ENCODE data around the gene DEFB108B.
"Not testable (repeated sequence)": the region's sequence is repeated elsewhere in the genome, so short reads cannot be mapped to it uniquely, and the experiment has no call there.

DNA sequence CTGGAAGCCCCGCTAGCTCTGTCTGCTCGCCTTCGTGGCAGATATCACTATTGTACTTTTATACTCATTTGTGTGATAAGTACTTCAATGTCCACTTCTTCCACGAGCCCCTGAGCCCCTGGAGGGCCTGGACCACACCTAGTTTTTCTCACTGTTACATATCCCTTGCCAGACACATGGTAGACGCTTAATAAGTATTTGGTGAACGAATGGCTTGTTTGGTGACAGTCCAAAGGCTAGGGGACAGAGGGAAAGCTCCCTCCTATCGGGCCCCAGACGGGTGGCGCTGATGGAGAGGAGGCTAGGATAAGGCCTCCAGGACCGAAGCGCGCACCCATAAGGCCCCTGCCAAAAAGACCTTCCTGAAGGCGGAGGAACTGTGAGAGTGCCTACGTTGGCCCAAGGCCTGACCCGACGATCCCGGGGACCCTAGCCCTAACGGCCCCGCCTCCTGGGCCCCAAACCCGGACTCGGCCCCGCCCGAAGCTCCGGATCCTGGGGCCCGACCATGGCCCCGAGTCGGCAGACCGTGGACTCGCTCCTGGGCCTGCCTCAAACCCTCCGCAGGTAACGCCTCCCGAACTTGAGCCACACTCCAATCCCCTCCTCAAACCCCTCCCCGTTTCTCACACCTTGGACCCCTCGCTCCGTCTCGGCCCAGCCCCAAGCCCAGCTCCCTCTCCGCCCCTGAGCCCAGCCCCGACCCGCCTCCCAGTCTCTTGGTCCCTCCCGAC is 46.7 kb upstream of the DEFB108B start:
- TF ChIP-seq, protein P1, sequence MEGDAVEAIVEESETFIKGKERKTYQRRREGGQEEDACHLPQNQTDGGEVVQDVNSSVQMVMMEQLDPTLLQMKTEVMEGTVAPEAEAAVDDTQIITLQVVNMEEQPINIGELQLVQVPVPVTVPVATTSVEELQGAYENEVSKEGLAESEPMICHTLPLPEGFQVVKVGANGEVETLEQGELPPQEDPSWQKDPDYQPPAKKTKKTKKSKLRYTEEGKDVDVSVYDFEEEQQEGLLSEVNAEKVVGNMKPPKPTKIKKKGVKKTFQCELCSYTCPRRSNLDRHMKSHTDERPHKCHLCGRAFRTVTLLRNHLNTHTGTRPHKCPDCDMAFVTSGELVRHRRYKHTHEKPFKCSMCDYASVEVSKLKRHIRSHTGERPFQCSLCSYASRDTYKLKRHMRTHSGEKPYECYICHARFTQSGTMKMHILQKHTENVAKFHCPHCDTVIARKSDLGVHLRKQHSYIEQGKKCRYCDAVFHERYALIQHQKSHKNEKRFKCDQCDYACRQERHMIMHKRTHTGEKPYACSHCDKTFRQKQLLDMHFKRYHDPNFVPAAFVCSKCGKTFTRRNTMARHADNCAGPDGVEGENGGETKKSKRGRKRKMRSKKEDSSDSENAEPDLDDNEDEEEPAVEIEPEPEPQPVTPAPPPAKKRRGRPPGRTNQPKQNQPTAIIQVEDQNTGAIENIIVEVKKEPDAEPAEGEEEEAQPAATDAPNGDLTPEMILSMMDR (IDR thresholded peaks at IDR 0.05): not testable (repeated sequence)
- TF ChIP-seq ZFX (IDR thresholded peaks at IDR 0.05; ENCODE audit: borderline replicate concordance): not testable (repeated sequence)

All from 22Rv1 (cell line).